Left hindlimb (tissue), 1 donor: ENCODE measurements around the gene EPHB1.

Experiments
- DNase-seq: peaks from one replicate; pipeline ENCODE4 v3.0.0-alpha.2; 2018

EPHB1 gene

DNA sequence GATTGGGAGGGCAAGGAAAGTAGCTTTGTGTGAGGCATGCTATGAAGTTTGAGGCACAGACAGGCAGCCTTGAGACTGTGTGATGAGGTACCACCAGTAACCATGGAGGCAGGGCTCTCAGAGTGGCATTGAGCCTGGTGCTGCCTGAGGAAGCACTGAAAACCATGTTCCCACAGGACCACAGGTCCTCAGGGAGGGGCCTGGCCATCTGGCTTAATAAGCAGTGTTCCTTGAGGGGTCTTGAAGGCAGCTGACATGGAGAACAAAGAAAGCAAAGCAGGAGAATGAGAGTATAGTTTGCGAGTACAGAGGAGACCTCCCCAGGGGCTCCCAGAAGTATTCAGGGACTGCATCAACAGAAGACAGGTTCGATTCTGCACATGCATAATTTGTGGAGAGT lies 346.6 kb downstream of the EPHB1 start:
- DNase-seq = no peak

GRCh38 chr3:135142530-135142929 lies 347.5 kb downstream of the EPHB1 start:
- DNase-seq = no peak

DNA sequence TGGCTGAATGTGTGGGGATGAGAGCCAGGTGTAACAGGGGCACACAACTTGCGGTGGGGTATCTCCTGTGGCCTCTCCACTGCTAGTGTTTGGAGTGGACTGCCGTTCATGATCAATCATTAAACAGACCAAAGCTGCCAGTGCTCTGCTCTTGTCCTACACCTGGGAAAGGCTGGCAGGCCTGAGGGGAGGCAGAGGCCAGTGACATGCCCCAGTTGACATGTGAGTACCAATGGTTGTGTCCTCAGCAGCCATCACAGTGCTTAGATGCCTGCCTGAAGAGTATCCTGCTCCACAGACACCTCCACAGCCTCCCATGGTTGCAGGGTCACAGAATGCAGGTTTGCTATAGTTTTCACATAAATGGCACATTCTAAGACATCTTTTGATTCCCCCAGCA lies 348.4 kb downstream of the EPHB1 start:
- no peak for DNase-seq

DNA sequence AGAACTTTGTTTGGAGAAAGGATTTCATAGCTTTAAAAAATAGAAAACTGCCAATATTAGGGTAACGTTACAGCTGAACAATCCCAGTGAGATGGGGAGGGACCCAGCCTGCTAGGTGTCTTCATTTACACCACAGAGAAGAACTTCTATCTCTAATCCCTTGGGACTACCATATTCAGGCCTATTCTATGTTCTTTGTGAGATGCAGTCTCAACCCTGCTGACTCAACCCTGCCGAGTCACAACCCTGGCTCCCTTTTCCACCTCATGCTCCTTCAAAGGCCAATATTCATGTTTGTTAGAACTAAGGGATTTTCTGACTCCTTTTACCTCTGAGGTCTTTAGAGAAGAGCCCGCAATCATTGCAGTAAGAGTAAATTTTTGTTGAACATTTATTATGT lies 350.5 kb downstream of the EPHB1 start:
- no peak for DNase-seq

DNA sequence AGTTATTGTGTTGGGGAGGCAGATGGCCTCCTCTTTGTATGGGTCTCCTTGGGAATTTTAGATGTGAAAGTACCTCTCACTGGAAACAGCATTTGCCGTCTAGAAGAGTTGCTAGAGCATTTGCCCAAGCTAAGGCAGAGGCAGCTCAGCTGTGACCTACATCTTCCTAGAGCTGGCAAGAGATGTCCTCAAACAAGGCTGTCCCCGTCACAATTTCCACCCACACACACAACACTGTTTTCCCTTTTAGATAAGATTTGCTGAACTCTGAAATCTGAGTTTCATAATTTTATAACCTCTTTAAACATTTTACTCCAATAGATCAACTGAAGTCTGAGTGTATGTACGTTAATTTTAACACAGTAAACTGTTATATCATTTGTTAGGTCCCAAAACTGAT lies 352.6 kb downstream of the EPHB1 start:
- no peak for DNase-seq

DNA sequence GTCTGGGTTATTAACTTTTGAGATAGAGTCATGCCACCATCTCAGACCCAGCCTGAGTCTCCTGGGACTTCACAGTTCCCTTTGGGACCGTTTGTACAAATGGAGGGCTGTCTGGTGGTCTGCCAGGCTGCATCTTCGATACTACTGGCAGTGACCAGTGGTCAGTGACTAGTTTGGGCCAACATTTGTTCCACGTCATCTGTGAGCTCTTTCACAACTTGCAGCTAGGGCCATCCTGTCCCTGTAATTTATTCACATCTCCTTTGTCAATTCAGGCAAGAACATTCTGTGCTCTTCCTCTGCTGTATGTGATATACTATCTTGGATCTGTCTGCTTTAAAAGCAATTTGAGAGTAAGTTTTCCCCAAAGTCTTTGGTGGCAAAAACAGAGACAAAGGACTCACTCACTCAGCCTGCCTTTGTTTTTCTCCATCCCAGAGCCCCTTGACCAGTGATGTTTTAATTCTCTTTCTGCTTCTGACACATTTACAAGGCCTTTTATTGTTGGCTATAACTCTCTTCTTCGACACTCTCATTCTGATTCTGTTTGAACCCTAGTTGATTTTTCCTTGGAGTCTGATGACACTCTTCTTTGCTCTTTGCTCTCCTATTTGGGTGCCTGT lies 353.4 kb downstream of the EPHB1 start:
- no peak for DNase-seq

GRCh38 chr3:135149707-135150681 lies 354.9 kb downstream of the EPHB1 start:
- DNase-seq = no peak

DNA sequence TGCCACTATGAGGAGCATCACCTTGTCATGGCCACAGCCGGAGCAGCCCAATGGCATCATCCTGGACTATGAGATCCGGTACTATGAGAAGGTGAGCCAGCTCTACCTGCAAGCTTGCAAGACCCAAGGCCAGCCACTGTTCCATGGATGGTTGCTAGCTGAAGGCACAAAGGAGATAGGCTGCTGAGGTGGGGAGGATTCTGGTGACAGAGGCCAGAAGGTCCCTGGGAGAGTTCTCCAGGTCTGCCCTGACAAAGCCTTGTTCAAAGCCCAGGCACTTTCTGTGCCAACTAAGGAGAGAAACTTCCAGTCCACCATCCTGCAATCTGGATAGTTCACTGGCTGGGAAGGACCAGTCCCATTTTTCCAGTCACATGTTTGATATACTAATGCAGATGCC lies 359.1 kb downstream of the EPHB1 start:
- no peak for DNase-seq

DNA sequence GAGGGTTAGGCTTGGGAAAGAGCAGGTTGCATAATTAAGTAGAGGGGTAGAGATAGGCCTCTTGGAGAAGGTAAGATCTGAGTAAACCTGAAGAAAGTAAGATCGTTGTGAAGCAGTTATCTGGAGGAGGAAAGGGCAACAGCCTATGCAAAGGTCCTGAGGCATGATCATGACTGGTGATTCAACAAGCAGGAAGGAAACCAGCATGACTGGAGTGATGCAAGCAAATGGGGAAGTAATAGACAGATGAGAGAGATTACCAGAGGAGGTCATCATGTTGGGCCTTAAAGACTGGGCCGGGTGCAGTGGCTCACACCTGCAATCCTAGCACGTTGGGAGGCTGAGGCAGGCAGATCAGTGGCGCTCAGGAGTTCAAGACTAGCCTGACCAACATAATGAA lies 360.2 kb downstream of the EPHB1 start:
- no peak for DNase-seq

- DNase-seq = no peak
Measured at GRCh38 chr3:135155791-135156190, 360.7 kb downstream of the EPHB1 start.

DNA sequence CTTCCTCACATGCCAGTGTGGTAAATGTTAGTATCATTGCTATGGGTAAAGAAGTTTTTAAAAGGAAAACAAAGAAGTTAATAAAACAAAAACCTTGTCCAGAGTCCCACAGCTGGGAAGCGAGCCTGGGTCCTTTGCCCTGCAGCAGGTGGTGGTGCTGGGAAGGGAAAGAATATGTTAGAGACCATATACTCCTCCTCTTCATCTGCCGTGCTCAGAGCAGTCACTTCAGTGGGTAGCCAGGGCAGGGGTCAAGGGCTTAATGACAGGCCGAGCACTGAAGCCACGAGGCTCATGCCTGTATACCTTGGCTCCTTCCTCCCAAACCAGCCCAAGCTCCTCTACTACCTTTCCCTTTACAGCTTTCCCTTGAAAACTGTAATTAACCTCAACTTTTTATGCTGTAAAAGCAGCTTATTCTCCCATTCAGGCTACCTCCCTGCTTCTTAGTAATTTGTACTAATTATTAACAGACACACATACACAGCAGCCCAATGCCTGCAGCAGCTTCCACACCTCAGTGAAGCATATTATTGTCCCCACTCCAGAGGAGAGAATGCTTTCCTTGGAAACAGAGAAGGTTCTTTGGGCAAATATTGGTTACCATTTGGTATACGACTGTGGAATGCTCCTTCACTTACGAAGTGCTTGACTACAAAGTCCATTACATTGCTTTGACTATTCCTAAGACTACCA lies 362.1 kb downstream of the EPHB1 start:
- no peak for DNase-seq

GRCh38 chr3:135158520-135158919 lies 363.5 kb downstream of the EPHB1 start:
- no peak for DNase-seq

DNA sequence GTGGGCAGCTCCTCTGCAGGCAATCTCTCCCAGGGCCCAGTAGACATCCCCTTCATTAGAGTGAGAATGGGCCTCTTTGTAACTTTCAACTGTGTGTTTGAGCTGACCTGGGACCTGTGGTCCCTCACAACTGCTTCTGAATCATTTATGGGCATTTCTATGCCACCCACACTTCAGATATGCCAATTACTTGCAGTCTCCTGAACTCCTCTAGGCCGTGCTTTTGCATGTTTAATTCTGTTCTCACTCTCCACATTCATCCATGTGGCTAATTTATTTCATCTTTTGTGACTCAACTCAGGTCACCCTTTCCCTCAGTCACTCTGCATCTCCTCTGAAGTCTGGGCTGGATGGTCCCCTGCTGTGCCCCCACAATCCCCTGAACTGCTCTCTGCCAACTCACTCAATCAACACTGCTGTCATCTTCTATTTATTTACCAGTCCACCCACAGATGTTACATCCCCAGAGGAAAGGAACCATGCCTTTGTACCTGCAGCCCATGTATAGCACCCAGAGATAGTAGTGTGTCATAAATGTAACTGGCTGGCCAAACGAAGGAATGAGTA lies 364.7 kb downstream of the EPHB1 start:
- no peak for DNase-seq

- DNase-seq = no peak
Measured at GRCh38 chr3:135161425-135161824, 366.4 kb downstream of the EPHB1 start.

- no peak for DNase-seq
Measured at GRCh38 chr3:135163701-135164100, 368.6 kb downstream of the EPHB1 start.

DNA sequence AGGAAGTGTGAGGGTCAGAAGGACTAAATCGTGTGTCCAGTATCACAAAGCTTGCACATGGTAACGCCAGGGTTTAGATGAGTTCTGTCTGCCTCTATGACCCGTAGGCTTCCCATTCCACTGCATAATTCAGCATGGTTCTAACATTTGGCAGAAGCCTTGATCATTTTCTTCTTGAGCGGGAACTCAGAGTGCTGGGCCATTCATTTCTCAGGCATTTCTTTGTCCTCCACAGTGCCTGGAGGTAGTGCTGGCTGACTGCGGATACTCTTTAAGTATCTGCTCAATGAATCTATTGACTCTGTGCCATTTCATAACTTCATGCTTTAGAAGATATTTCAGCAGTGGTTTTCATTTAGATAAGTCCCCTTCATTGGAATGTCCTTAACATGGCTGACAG lies 370.2 kb downstream of the EPHB1 start:
- no peak for DNase-seq

DNA sequence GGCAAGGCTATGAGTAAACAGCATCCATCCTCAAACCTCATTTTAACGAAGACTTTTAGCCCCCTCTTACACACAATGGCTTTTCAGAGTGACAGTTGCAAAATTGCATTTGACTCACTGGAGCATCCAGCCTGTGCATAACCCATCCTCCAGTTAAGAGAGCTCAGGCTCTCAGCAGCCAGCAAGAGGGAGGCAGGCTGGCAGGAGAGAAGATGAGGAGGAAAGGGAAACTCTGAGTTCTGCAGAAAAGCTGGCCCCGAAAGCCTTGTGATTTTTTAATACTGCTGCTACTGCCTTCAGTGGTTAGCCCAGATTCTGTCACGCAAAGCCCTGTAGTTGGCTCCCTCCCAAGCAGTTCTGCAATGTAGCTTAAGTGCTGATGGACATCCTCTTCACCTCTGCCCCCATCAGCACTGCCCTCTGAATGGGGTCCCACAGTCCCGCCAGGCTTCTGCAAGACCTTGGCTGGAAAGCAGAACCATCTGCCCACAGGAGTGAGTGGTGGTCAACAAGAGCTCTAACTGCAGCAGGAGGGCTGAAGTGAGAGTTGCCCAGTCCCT lies 371.3 kb downstream of the EPHB1 start:
- DNase-seq = no peak

DNA sequence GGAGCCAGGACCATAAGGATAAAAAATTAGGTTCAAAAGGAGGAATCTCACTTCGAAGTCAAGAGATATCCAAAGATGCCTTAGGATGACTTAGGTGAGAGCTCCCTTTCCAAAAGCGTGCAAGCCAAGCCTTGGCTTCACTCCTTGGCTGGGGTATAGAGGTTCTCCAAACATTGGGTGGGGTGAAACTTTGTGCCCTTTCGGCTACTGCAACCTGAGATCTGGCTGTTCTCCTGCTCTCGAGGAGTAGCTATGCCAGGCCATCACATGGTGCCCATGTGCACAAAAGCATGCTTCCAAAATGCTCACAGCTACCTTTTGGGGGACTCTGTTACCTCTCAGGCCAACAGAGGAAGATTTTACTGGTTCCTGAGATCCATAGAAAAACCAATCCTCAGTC lies 373.8 kb downstream of the EPHB1 start:
- DNase-seq = no peak

DNA sequence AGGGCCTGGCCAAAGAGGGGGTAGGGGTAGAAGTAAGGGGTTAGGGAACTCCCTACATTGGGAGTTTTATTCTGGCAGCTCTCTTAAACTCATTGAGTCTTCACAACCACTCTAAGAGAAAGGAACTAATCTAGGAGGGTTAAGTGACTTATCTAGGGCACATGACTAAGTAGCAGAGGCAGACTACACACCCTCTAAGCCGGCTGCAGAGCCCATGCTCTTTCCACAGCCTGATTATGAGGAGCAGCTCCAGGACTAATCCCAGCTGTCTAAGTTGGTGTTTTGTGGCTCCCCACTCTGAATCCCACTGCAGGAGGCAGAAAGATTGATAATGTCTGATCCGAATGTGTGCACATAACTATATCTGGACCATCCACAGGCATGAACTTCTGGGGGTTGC lies 374.6 kb downstream of the EPHB1 start:
- DNase-seq = no peak

GRCh38 chr3:135170732-135171131 lies 375.7 kb downstream of the EPHB1 start:
- no peak for DNase-seq

GRCh38 chr3:135172191-135172869 lies 377.3 kb downstream of the EPHB1 start:
- DNase-seq = no peak

- DNase-seq = no peak
Measured at GRCh38 chr3:135175728-135176277, 380.7 kb downstream of the EPHB1 start.
